Liver (tissue), 3 donors: Measurements from ENCODE around the gene PHF12.

Experiments used
- CTCF ChIP-seq: fragments of 150-350 bp; IDR thresholded peaks from 2 replicates; pipeline ENCODE4 v1.5.1; 2017; ENCODE audit warnings: improper control_type of control experiment, low read depth, low read length; ENCODE audit not compliant: missing input control
- EGR1 ChIP-seq, 2 donors: IDR thresholded peaks; 2 replicates each; pipeline ENCODE4 v1.6.1; 2016 to 2018; ENCODE audit warnings: antibody characterized with exemption in 2 of 2, low read depth in 2 of 2
- GABPA ChIP-seq, 2 donors: IDR thresholded peaks in 1 of 2; conservative IDR thresholded peaks in 1 of 2; 2 replicates each; pipeline ENCODE4 v1.6.1; 2016; ENCODE audit warnings: antibody characterized with exemption in 2 of 2, mild to moderate bottlenecking in 1 of 2, moderate library complexity in 1 of 2
- HNF4A ChIP-seq, 2 donors: conservative IDR thresholded peaks; 2 replicates each; pipeline ENCODE4 v1.6.1; 2016; ENCODE audit warnings: antibody characterized with exemption in 2 of 2, mild to moderate bottlenecking in 2 of 2
- HNF4G ChIP-seq: IDR thresholded peaks from 2 replicates; pipeline ENCODE4 v1.6.1; 2016; ENCODE audit warnings: antibody characterized with exemption
- MAX ChIP-seq: IDR thresholded peaks from 2 replicates; pipeline ENCODE4 v1.6.1; 2016; ENCODE audit warnings: antibody characterized with exemption
- RAD21 ChIP-seq, 2 donors: IDR thresholded peaks; 2 replicates each; pipeline ENCODE4 v1.6.1; 2016; ENCODE audit warnings: antibody characterized with exemption in 2 of 2, mild to moderate bottlenecking in 2 of 2
- REST ChIP-seq: IDR thresholded peaks from 2 replicates; pipeline ENCODE4 v1.6.1; 2016; ENCODE audit warnings: antibody characterized with exemption, mild to moderate bottlenecking
- RXRA ChIP-seq, 2 donors: IDR thresholded peaks; 2 replicates each; pipeline ENCODE4 v1.6.1; 2017 to 2018; ENCODE audit warnings: antibody characterized with exemption in 2 of 2, mild to moderate bottlenecking in 1 of 2
- SP1 ChIP-seq: IDR thresholded peaks from 2 replicates; pipeline ENCODE4 v1.6.1; 2018; ENCODE audit warnings: antibody characterized with exemption, mild to moderate bottlenecking
- TAF1 ChIP-seq: conservative IDR thresholded peaks from 2 replicates; pipeline ENCODE4 v1.6.1; 2016; ENCODE audit warnings: antibody characterized with exemption, mild to moderate bottlenecking
- ZBTB33 ChIP-seq: IDR thresholded peaks from 2 replicates; pipeline ENCODE4 v1.6.1; 2016; ENCODE audit warnings: antibody characterized with exemption
- donor health status: healthy.
- donor health status: healthy.

- TF ChIP-seq CTCF (no peak), RAD21 (IDR thresholded peaks at IDR 0.05) (no peak), MAX (no peak), ZBTB33 (no peak), RXRA (IDR thresholded peaks at IDR 0.05) (no peak), EGR1 (IDR thresholded peaks at IDR 0.05; ENCODE audit: low read depth in 2 of 2) (no peak), REST (no peak), SP1 (no peak), HNF4A (conservative IDR thresholded peaks at IDR 0.05) (no peak), GABPA (IDR thresholded peaks at IDR 0.05 in 1 of 2, conservative IDR thresholded peaks at IDR 0.05 in 1 of 2) (no peak), TAF1 (no peak), HNF4G (no peak)
Measured at GRCh38 chr17:28944343-28944742, 7.0 kb downstream of the PHF12 start.
